GM12878 (cell line): ENCODE results near the gene LSM7. TPM values are rescaled to one million over a fixed set of nuclear protein-coding genes. Genes with fewer than 3 reads are reported as not detected.

ENCODE experiments used
- ATAC-seq: fragments of 200-7000 bp; cut with Tn5 transposase; 3 replicates; pipeline ENCODE4 v1.9.1; 2020; ENCODE audit warnings: mild to moderate bottlenecking, moderate library complexity
- BruUV-seq: library from RNA; stranded (reverse); fragments of 400-500 nt; replicated peaks from 2 replicates; lab custom pipeline; 2021; lab: Mats Ljungman, UMichigan
- CTCF ChIA-PET: fragments of 300-600 bp; sonication (Branson Sonifier 250); formaldehyde crosslinking; extraction: SDS; loops from one replicate; lab custom pipeline; 2021; ENCODE audit warnings: inconsistent platforms; lab: Yijun Ruan, JAX
- POLR2A ChIA-PET: fragments of 350-600 bp; formaldehyde crosslinking; extraction: SDS; loops from one replicate; lab custom pipeline; 2021; ENCODE audit warnings: inconsistent platforms; lab: Charles Lee
- RAD21 ChIA-PET: fragments of 300-600 bp; sonication (Branson Sonifier 250); formaldehyde crosslinking; loops from one replicate; lab custom pipeline; 2023; ENCODE audit warnings: antibody characterized with exemption; ENCODE audit not compliant: unreplicated experiment; lab: Charles Lee
- SMC1A ChIA-PET: fragments of 300-600 bp; sonication (Branson Sonifier 250); formaldehyde crosslinking; loops from one replicate; lab custom pipeline; 2023; ENCODE audit not compliant: unreplicated experiment, uncharacterized antibody; lab: Charles Lee
- DNase-seq: peaks from one replicate; pipeline ENCODE4 v3.0.0-alpha.2; 2011; ENCODE audit warnings: low read depth, low spot score
- FAIRE-seq: peaks from 3 replicates; lab custom pipeline; 2011; peaks lifted over from hg19 to GRCh38; lab: Jason Lieb, UNC
- H2AFZ ChIP-seq: 2 replicates; pipeline ENCODE4 v1.6.0; 2011; ENCODE audit warnings: low read depth, low read length, control low read depth; ENCODE audit not compliant: control insufficient read depth
- H3K27ac ChIP-seq: 2 replicates; pipeline ENCODE4 v1.5.1; 2011; ENCODE audit warnings: control low read depth; ENCODE audit not compliant: control insufficient read depth, insufficient read depth
- H3K27me3 ChIP-seq, 2 experiments: replicated peaks in 1 of 2; 2 replicates each; pipeline versions ENCODE4 v1.6.0 to v1.6.1; 2011; ENCODE audit warnings: low read length in 1 of 2; ENCODE audit not compliant: control insufficient read depth in 2 of 2, insufficient read depth in 2 of 2
- H3K36me3 ChIP-seq, 2 experiments: 2 replicates each; pipeline ENCODE4 v1.5.1; 2011; ENCODE audit warnings: low read length in 1 of 2; ENCODE audit not compliant: control insufficient read depth in 2 of 2, insufficient read depth in 2 of 2
- H3K4me1 ChIP-seq: 2 replicates; pipeline ENCODE4 v1.6.1; 2011; ENCODE audit warnings: mild to moderate bottlenecking, low read length, moderate library complexity, mixed read lengths; ENCODE audit not compliant: control insufficient read depth, insufficient read depth
- H3K4me2 ChIP-seq: 2 replicates; pipeline ENCODE4 v1.6.0; 2011; ENCODE audit warnings: control low read depth; ENCODE audit not compliant: control insufficient read depth, insufficient read depth
- H3K4me3 ChIP-seq: fragments of 200-600 bp; sonication (generic); 2 replicates; pipeline ENCODE4 v1.5.1; 2016
- H3K79me2 ChIP-seq: 2 replicates; pipeline ENCODE4 v1.6.0; 2011; ENCODE audit warnings: low read length; ENCODE audit not compliant: control insufficient read depth, insufficient read depth
- H3K9ac ChIP-seq: 2 replicates; pipeline ENCODE4 v1.8.0; 2011; ENCODE audit warnings: low read length, control low read depth, mixed read lengths; ENCODE audit not compliant: control insufficient read depth, insufficient read depth
- H3K9me3 ChIP-seq: replicated peaks from 3 replicates; pipeline ENCODE4 v1.5.1; 2011; ENCODE audit warnings: mild to moderate bottlenecking, low read length; ENCODE audit not compliant: control insufficient read depth, insufficient read depth
- H4K20me1 ChIP-seq: 2 replicates; pipeline ENCODE4 v1.6.0; 2011; ENCODE audit not compliant: control insufficient read depth, insufficient read depth
- BCL3 ChIP-seq: IDR thresholded peaks from 2 replicates; pipeline ENCODE4 v1.6.1; 2011; ENCODE audit warnings: borderline replicate concordance, low read depth, mild to moderate bottlenecking, moderate library complexity, low read length; ENCODE audit not compliant: insufficient read depth, poor library complexity, severe bottlenecking
- CREM ChIP-seq: IDR thresholded peaks from 2 replicates; pipeline ENCODE4 v1.6.1; 2014; ENCODE audit warnings: antibody characterized with exemption, low read depth
- POLR2A ChIP-seq: IDR thresholded peaks from 2 replicates; pipeline ENCODE4 v1.6.1; 2011; ENCODE audit warnings: low read depth, mild to moderate bottlenecking, low read length
- RAD51 ChIP-seq: fragments of 450-650 bp; IDR thresholded peaks from 2 replicates; pipeline ENCODE4 v1.6.1; 2016; ENCODE audit warnings: moderate library complexity, mild to moderate bottlenecking, inconsistent platforms
- RCOR1 ChIP-seq: conservative IDR thresholded peaks from 2 replicates; pipeline ENCODE4 v1.6.1; 2012; ENCODE audit warnings: low read depth, low read length, improper control_type of control experiment
- STAT1 ChIP-seq: fragments of 450-650 bp; conservative IDR thresholded peaks from 2 replicates; pipeline ENCODE4 v1.6.1; 2014; ENCODE audit warnings: antibody characterized with exemption, mild to moderate bottlenecking
- TCF12 ChIP-seq: IDR thresholded peaks from 2 replicates; pipeline ENCODE4 v1.6.1; 2011; ENCODE audit warnings: low read depth, mild to moderate bottlenecking, low read length
- WGBS: methylation state at CpG from one replicate; pipeline ENCODE4 v1.1.6; 2016; ENCODE audit warnings: low lambda C conversion rate; ENCODE audit not compliant: insufficient replicate concordance, insufficient coverage; ENCODE audit errors: missing lambda C conversion rate; 5-methylcytosine and 5-hydroxymethylcytosine counted together
- in situ Hi-C: fragments of 300-500 bp; cut with MboI; formaldehyde crosslinking; loops from 9 replicates; pipeline ENCODE4 v1.14.3; 2018; ENCODE audit warnings: mixed read lengths
- intact Hi-C: fragments of 100-400 bp; cut with micrococcal nuclease; formaldehyde crosslinking; loops from one replicate; pipeline ENCODE4 v1.14.2; 2022; ENCODE audit not compliant: unreplicated experiment
- polyA plus RNA-seq, 11 experiments: library from polyadenylated mRNA; depleted of rRNA in 4 of 11; unstranded in 6 of 11; stranded (reverse) in 5 of 11; fragments of >200 nt; fragmentation: Nextera tagmentation in 4 of 11; fragmentation: Illumina TruSeq in 1 of 11; extraction: Ambion mirVana in 4 of 11; extraction: Trizol in 1 of 11; gene quantifications; 1 replicate in 1 of 11; 2 replicates in 10 of 11; pipeline versions ENCODE4 v1.2.1 to v1.2.3, GENCODE V29; 2011 to 2016; ENCODE audit warnings: inconsistent platforms in 2 of 11, missing spikeins in 2 of 11, low read depth in 1 of 11
- total RNA-seq, 4 experiments: library from RNA; depleted of rRNA in 3 of 4; stranded (reverse); fragments of >200 nt in 3 of 4; fragmentation: Illumina TruSeq in 1 of 4; extraction: Trizol in 1 of 4; gene quantifications; 2 replicates each; pipeline versions ENCODE4 v1.2.1 to v1.2.3, GENCODE V29; 2013 to 2021

The LSM7 gene
- total and polyA plus RNA-seq, 10 of the 15 experiments (the other 5 are each of a cell fraction or from before 2014, with no cell fraction given), result 24.4 to 424 (median 217) TPM

- TF ChIP-seq RCOR1, result no peak
- 0 out of 2 replicates have a peak, but pooled peaks have one; percentile 0 for TF ChIP-seq TCF12
- TF ChIP-seq RAD51, result no peak
- TF ChIP-seq STAT1, result no peak
- no peak for TF ChIP-seq BCL3
- no peak for TF ChIP-seq CREM
- no peak for TF ChIP-seq POLR2A
- intact Hi-C loops, result no loop called here
- no peak overlapping the region for H2AFZ ChIP-seq
- ChIA-PET RAD21 (no interaction called here), SMC1A (interaction anchor here (0.8 kb wide), 1 partner anchor 89 kb away, joined by 3 read pairs; no protein-coding TSS in a partner anchor), POLR2A (interaction anchor here (0.6 kb wide), 1 partner anchor 175 kb away, joined by 3 read pairs; no protein-coding TSS in a partner anchor), CTCF (no interaction called here)
- FAIRE-seq (no peak), DNase-seq (no peak), ATAC-seq (no peak)
- H3K4me2 ChIP-seq, result peak overlapping the region; percentile 98
- peaks cover 30% of the 10 kb centered on the region for H3K4me1 ChIP-seq
- H3K79me2 ChIP-seq, result no peaks in the 10 kb centered on the region; the same call in 1 of the 2 replicates
- in situ Hi-C loops, result no loop called here
- H4K20me1 ChIP-seq, result no peaks in the 10 kb centered on the region; the same call in 1 of the 2 replicates
- peak overlapping the region; percentile 65; the same call in 1 of the 2 replicates for H3K4me3 ChIP-seq
- H3K27ac ChIP-seq, result no peak overlapping the region
- H3K9ac ChIP-seq, result no peak overlapping the region; the same call in 1 of the 2 replicates
- H3K36me3 ChIP-seq, result no peaks in the 10 kb centered on the region
- H3K9me3 ChIP-seq, result no peaks in the 10 kb centered on the region
- no peaks in the 10 kb centered on the region for H3K27me3 ChIP-seq
- no TSS peak for BruUV-seq
- WGBS, result 72% methylated on average over 59 of the region's 67 CpGs
Measured at GRCh38 chr19:2291185-2291751, 37.1 kb downstream of the LSM7 start.
